Breast epithelium (tissue), 4 donors: ENCODE data around the gene MCF2L2. TPM values are rescaled to one million over a fixed set of nuclear protein-coding genes. Genes with fewer than 3 reads are reported as not detected.
"Not testable (repeated sequence)": the region's sequence is repeated elsewhere in the genome, so short reads cannot be mapped to it uniquely, and the experiment has no call there.

Source experiments
- DNase-seq, 2 donors: peaks; one replicate each; pipeline ENCODE4 v3.0.0-alpha.2; 2019; ENCODE audit warnings: low spot score in 2 of 2
- H3K27ac ChIP-seq, 2 donors: fragments of 200-600 bp; sonication (generic) in 1 of 2; one replicate each; pipeline ENCODE4 v1.5.1; 2016 to 2019; ENCODE audit warnings: mild to moderate bottlenecking in 1 of 2
- H3K27me3 ChIP-seq, 2 donors: fragments of 200-600 bp; sonication (generic) in 1 of 2; one replicate each; pipeline versions ENCODE4 v1.5.1 to v1.6.0; 2017 to 2019; ENCODE audit warnings: control low read depth in 1 of 2, mild to moderate bottlenecking in 1 of 2
- H3K36me3 ChIP-seq: fragments of 200-600 bp; one replicate; pipeline ENCODE4 v1.5.1; 2019
- H3K4me1 ChIP-seq, 2 donors: fragments of 200-600 bp; sonication (generic); one replicate each; pipeline ENCODE4 v1.5.1; 2016 to 2019; ENCODE audit warnings: control low read depth in 1 of 2
- H3K4me3 ChIP-seq, 3 donors: fragments of 200-600 bp; sonication (generic); 1 replicate in 2 of 3; 2 replicates in 1 of 3; pipeline ENCODE4 v1.5.1; 2016 to 2019; ENCODE audit warnings: mild to moderate bottlenecking in 3 of 3, moderate library complexity in 2 of 3
- H3K9me3 ChIP-seq, 2 donors: fragments of 200-600 bp; sonication (generic) in 1 of 2; one replicate each; pipeline ENCODE4 v1.5.1; 2016 to 2019; ENCODE audit warnings: control low read depth in 1 of 2
- POLR2A ChIP-seq: fragments of 450-650 bp; IDR thresholded peaks from one replicate; pipeline ENCODE4 v1.6.1; 2016; ENCODE audit warnings: antibody characterized with exemption, mild to moderate bottlenecking, moderate library complexity
- POLR2AphosphoS5 ChIP-seq, 3 donors: sonication (generic); formaldehyde crosslinking; IDR thresholded peaks; one replicate each; pipeline ENCODE4 v1.6.1; 2017; ENCODE audit warnings: antibody characterized with exemption in 3 of 3
- intact Hi-C: fragments of 100-400 bp; cut with DNase I; formaldehyde crosslinking; loops from one replicate; pipeline ENCODE4 v1.15.1; 2023; ENCODE audit warnings: low total_unique reads
- total RNA-seq, 3 donors: library from RNA; depleted of rRNA; stranded (reverse); fragments of >200 nt; gene quantifications; one replicate each; pipeline ENCODE4 v1.1.0, GENCODE V29; 2016
- TF ChIP-seq, protein P1 (sequence below), 3 donors: fragments of 450-650 bp; IDR thresholded peaks; one replicate each; pipeline ENCODE4 v1.5.1; 2016 to 2017; ENCODE audit warnings: antibody characterized with exemption in 3 of 3, mild to moderate bottlenecking in 3 of 3, moderate library complexity in 3 of 3

Gene MCF2L2
- total RNA-seq, 3 donors from 2014 or later: 0.64 to 1.5 (median 1.3) TPM

DNA sequence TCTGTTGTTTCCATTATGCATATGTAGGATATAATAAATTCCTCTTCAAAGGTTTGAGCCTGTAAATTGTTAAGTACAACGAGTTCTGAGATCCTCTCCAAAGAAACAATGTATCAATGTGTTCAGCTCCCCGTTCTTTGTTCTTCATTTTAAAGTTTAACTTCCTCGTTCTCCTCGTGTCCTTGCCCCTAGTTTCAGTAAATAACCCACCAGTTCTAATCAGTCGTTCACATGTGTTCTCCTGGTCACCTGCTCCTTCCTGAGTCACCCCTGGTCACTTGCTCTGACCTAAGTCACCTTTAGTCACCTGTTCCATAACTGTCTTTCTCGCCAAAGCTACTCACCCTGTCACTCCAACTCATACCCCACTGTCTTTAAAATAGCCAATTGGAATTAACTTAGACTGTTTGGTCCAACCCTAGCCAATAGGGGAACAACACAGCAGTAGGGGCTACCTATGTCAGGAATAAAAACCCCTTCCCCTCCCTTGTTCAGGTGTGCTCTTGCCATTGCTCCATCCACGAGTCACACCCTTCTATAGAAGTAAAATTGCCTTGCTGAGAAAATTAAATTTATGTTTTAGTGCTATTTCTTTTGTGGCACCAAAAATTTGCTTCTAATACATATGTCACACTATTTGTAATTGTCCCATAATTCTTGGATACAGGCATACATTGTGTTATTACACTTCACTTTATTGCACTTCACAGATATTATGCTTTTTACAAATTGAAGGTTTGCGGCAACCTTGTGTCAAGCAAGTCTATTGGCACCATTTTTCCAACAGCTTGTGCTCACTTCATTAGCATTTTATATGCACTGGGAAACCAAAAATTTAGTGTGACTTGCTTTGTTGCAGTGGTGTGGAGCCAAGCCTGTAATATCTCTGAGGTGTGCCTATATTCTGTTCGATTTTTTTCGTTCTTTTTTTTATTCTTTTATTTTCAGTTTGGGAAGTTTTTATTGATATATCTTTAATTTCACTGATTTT lies 15.3 kb upstream of the MCF2L2 start:
- intact Hi-C loops: no loop called here
- no peak overlapping the region for H3K27ac ChIP-seq
- TF ChIP-seq POLR2A (no peak), POLR2AphosphoS5 (IDR thresholded peaks at IDR 0.05) (no peak)
- TF ChIP-seq, protein P1, sequence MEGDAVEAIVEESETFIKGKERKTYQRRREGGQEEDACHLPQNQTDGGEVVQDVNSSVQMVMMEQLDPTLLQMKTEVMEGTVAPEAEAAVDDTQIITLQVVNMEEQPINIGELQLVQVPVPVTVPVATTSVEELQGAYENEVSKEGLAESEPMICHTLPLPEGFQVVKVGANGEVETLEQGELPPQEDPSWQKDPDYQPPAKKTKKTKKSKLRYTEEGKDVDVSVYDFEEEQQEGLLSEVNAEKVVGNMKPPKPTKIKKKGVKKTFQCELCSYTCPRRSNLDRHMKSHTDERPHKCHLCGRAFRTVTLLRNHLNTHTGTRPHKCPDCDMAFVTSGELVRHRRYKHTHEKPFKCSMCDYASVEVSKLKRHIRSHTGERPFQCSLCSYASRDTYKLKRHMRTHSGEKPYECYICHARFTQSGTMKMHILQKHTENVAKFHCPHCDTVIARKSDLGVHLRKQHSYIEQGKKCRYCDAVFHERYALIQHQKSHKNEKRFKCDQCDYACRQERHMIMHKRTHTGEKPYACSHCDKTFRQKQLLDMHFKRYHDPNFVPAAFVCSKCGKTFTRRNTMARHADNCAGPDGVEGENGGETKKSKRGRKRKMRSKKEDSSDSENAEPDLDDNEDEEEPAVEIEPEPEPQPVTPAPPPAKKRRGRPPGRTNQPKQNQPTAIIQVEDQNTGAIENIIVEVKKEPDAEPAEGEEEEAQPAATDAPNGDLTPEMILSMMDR (IDR thresholded peaks at IDR 0.05): no peak
- H3K4me1 ChIP-seq: no peaks in the 10 kb centered on the region
- no peaks in the 10 kb centered on the region for H3K27me3 ChIP-seq
- H3K9me3 ChIP-seq: peaks cover 8% of the 10 kb centered on the region in 2 donors
- H3K4me3 ChIP-seq: no peak overlapping the region
- H3K36me3 ChIP-seq: no peaks in the 10 kb centered on the region
- no peak for DNase-seq

GRCh38 chr3:183442994-183443393 lies 14.6 kb upstream of the MCF2L2 start:
- TF ChIP-seq, protein P1 (IDR thresholded peaks at IDR 0.05): no peak
- TF ChIP-seq POLR2A: no peak
- no peak for TF ChIP-seq POLR2AphosphoS5 (IDR thresholded peaks at IDR 0.05)
- Histone ChIP-seq H3K36me3 (no peaks in the 10 kb centered on the region), H3K9me3 (peaks cover 8% of the 10 kb centered on the region in 2 donors), H3K4me1 (no peaks in the 10 kb centered on the region), H3K27me3 (no peaks in the 10 kb centered on the region), H3K4me3 (no peak overlapping the region), H3K27ac (no peak overlapping the region)
- no peak for DNase-seq
- intact Hi-C loops: no loop called here

DNA sequence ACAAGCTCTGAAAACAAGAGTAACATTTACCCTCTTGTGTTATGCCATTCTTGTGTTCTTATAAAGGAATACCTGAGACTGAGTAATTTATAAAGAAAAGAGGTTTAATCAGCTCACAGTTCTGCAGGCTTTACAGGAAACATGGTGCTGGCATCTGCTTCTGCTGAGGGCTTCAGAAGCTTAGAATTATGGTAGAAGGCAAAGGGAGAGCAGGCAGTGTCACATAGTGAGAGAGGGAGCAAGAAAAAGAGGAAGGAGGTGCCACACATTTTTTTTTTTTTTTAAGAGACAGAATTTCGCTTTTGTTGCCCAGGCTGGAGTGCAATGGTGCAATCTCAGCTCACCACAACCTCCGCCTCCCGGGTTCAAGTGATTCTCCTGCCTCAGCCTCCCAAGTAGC lies 12.1 kb upstream of the MCF2L2 start:
- not testable (repeated sequence) for DNase-seq, H3K4me3 ChIP-seq, H3K36me3 ChIP-seq

DNA sequence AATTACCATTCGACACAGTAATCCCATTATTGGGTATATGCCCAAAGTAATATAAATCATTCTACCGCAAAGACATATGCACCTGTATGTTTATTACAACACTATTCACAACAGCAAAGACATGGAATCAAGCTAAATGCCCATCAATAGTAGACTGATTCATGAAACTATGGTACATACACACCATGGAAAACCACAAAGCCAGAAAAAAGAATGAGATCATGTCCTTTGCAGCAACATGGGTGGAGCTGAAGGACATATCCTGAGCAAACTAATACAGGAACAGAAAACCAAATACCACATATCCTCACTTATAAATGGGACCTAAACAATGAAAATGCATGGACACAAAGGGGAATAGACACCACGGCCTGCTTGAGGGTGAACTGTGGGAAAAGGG lies 11.1 kb upstream of the MCF2L2 start:
- no peaks in the 10 kb centered on the region for H3K36me3 ChIP-seq
- DNase-seq: no peak
- H3K9me3 ChIP-seq: peaks cover 8% of the 10 kb centered on the region in 2 donors
- H3K27ac ChIP-seq: no peak overlapping the region
- no peak overlapping the region for H3K4me3 ChIP-seq
- no peak for TF ChIP-seq POLR2AphosphoS5 (IDR thresholded peaks at IDR 0.05)
- no peak for TF ChIP-seq POLR2A
- TF ChIP-seq, protein P1 (IDR thresholded peaks at IDR 0.05): no peak
- no peaks in the 10 kb centered on the region for H3K4me1 ChIP-seq
- intact Hi-C loops: no loop called here
- no peaks in the 10 kb centered on the region for H3K27me3 ChIP-seq

More for the DNA sequence above, 12.1 kb upstream of the MCF2L2 start:
- H3K4me1 ChIP-seq, intact Hi-C loops, H3K9me3 ChIP-seq, H3K27ac ChIP-seq, H3K27me3 ChIP-seq: not testable (repeated sequence)

- no peaks in the 10 kb centered on the region for H3K27me3 ChIP-seq
- no peak overlapping the region for H3K27ac ChIP-seq
- intact Hi-C loops: no loop called here
- peaks cover 5% of the 10 kb centered on the region in 2 donors for H3K9me3 ChIP-seq
- H3K36me3 ChIP-seq: no peaks in the 10 kb centered on the region
- H3K4me3 ChIP-seq: no peak overlapping the region
- no peaks in the 10 kb centered on the region for H3K4me1 ChIP-seq
- TF ChIP-seq, protein P1 (IDR thresholded peaks at IDR 0.05): no peak
- TF ChIP-seq POLR2A (no peak), POLR2AphosphoS5 (IDR thresholded peaks at IDR 0.05) (no peak)
- no peak for DNase-seq
Observed at GRCh38 chr3:183438735-183439134, 10.3 kb upstream of the MCF2L2 start.
